Fibroblast of lung (primary cell): ENCODE results near the gene CHD5. TPM values are rescaled to one million over a fixed set of nuclear protein-coding genes. Genes with fewer than 3 reads are reported as not detected.

Experiments used
- DNase-seq, 2 donors: peaks; one replicate each; pipeline versions ENCODE4 v3.0.0 to v3.0.0-alpha.2; 2010; ENCODE audit warnings: low read depth in 2 of 2
- H2AFZ ChIP-seq: 2 replicates; pipeline ENCODE4 v1.5.1; 2012; ENCODE audit warnings: low read length, control low read depth, inconsistent platforms
- H3K27ac ChIP-seq: 2 replicates; pipeline ENCODE4 v1.5.1; 2011; ENCODE audit warnings: low read length, control low read depth; ENCODE audit not compliant: insufficient read depth
- H3K27me3 ChIP-seq: 2 replicates; pipeline ENCODE4 v1.5.1; 2011; ENCODE audit warnings: mild to moderate bottlenecking, low read length; ENCODE audit not compliant: control insufficient read depth, insufficient read depth
- H3K36me3 ChIP-seq: 2 replicates; pipeline ENCODE4 v1.5.1; 2011; ENCODE audit warnings: low read length; ENCODE audit not compliant: control insufficient read depth, insufficient read depth
- H3K4me1 ChIP-seq: 2 replicates; pipeline ENCODE4 v1.5.1; 2011; ENCODE audit warnings: low read length; ENCODE audit not compliant: control insufficient read depth, insufficient read depth; ENCODE audit errors: extremely low read depth
- H3K4me2 ChIP-seq: 2 replicates; pipeline ENCODE4 v1.5.1; 2011; ENCODE audit warnings: low read length, control low read depth; ENCODE audit not compliant: insufficient read depth; ENCODE audit errors: extremely low read depth
- H3K4me3 ChIP-seq, 4 experiments: fragments of 200-600 bp in 1 of 4; sonication (generic) in 1 of 4; replicated peaks in 1 of 4; 2 replicates each; pipeline ENCODE4 v1.5.1; 2011 to 2016; ENCODE audit warnings: low read length in 4 of 4, low read depth in 3 of 4, mild to moderate bottlenecking in 3 of 4, control low read depth in 2 of 4, inconsistent platforms in 1 of 4, mixed read lengths in 1 of 4; ENCODE audit not compliant: insufficient read depth in 1 of 4; ENCODE audit errors: control extremely low read depth in 1 of 4
- H3K79me2 ChIP-seq: 2 replicates; pipeline ENCODE4 v1.5.1; 2012; ENCODE audit warnings: mild to moderate bottlenecking, low read length, inconsistent platforms; ENCODE audit not compliant: control insufficient read depth, insufficient read depth
- H3K9ac ChIP-seq: 2 replicates; pipeline ENCODE4 v1.5.1; 2011; ENCODE audit warnings: mild to moderate bottlenecking, low read length, control low read depth; ENCODE audit not compliant: insufficient read depth
- H3K9me3 ChIP-seq: 2 replicates; pipeline ENCODE4 v1.5.1; 2012; ENCODE audit warnings: low read depth, low read length; ENCODE audit not compliant: control insufficient read depth, insufficient read depth
- H4K20me1 ChIP-seq: 2 replicates; pipeline ENCODE4 v1.5.1; 2011; ENCODE audit warnings: low read length; ENCODE audit not compliant: control insufficient read depth, insufficient read depth; ENCODE audit errors: extremely low read depth
- EZH2 ChIP-seq: IDR thresholded peaks from 2 replicates; pipeline ENCODE4 v1.5.1; 2012; ENCODE audit warnings: low read length, control low read depth, mild to moderate bottlenecking; ENCODE audit errors: missing control alignments
- polyA plus RNA-seq, 2 donors: library from polyadenylated mRNA; depleted of rRNA in 1 of 2; stranded (reverse) in 1 of 2; unstranded in 1 of 2; fragments of >200 nt; gene quantifications; 2 replicates each; pipeline ENCODE4 v1.2.1, GENCODE V29; 2011 to 2012; ENCODE audit warnings: missing spikeins in 1 of 2
- total RNA-seq: library from RNA; depleted of rRNA; stranded (reverse); fragments of >200 nt; gene quantifications from 2 replicates; pipeline ENCODE4 v1.2.1, GENCODE V29; 2014
- TF ChIP-seq, protein P1 (sequence below), 2 donors: IDR thresholded peaks in 1 of 2; conservative IDR thresholded peaks in 1 of 2; 1 replicate in 1 of 2; 2 replicates in 1 of 2; pipeline ENCODE4 v1.5.1; 2011 to 2012; ENCODE audit warnings: low read length in 2 of 2, control low read depth in 1 of 2, inconsistent platforms in 1 of 2, low read depth in 1 of 2, mild to moderate bottlenecking in 1 of 2

CHD5 gene
- total and polyA plus RNA-seq, 2 donors (not counting 1 experiment from before 2014, with no cell fraction given) = under 0.01 to 0.01 TPM

DNA sequence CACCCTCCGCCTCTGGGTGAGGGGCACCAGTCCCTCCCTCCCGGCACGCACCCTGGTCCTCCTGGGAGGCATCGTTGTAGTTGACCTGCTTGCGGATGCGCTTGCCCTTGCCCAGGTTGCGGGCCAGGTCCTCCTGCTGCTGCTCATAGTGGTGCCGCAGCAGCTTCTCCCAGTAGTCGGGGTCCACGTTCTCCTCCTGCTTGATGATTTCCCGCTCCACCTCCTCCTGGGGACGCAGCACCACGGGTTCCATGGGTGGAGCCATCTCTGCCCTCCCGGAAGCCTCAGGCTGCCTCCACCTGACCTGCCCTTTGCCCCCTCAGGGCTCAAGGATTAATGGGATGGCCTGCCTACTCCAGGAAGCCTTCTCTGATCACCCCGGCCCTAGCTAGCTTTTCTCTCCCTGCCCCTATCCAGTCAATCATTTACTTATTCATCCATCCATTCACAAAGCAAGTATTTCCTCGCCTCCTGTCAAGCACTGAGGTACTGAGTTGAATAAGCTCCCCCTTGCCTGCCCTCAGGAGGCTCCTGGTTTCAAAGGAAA lies 53.5 kb downstream of the CHD5 start:
- H3K79me2 ChIP-seq = no peaks in the 10 kb centered on the region
- H3K36me3 ChIP-seq = no peaks in the 10 kb centered on the region
- H3K4me2 ChIP-seq = no peak overlapping the region
- no peaks in the 10 kb centered on the region for H4K20me1 ChIP-seq
- no peak overlapping the region for H2AFZ ChIP-seq
- no peak for TF ChIP-seq EZH2
- TF ChIP-seq, protein P1, sequence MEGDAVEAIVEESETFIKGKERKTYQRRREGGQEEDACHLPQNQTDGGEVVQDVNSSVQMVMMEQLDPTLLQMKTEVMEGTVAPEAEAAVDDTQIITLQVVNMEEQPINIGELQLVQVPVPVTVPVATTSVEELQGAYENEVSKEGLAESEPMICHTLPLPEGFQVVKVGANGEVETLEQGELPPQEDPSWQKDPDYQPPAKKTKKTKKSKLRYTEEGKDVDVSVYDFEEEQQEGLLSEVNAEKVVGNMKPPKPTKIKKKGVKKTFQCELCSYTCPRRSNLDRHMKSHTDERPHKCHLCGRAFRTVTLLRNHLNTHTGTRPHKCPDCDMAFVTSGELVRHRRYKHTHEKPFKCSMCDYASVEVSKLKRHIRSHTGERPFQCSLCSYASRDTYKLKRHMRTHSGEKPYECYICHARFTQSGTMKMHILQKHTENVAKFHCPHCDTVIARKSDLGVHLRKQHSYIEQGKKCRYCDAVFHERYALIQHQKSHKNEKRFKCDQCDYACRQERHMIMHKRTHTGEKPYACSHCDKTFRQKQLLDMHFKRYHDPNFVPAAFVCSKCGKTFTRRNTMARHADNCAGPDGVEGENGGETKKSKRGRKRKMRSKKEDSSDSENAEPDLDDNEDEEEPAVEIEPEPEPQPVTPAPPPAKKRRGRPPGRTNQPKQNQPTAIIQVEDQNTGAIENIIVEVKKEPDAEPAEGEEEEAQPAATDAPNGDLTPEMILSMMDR (conservative IDR thresholded peaks at IDR 0.05 in 1 of 2, IDR thresholded peaks at IDR 0.05 in 1 of 2; ENCODE audit: low read depth in 1 of 2, low read length in 2 of 2) = no peak
- H3K4me1 ChIP-seq = no peaks in the 10 kb centered on the region
- no peak overlapping the region for H3K27ac ChIP-seq
- no peaks in the 10 kb centered on the region for H3K9me3 ChIP-seq
- H3K4me3 ChIP-seq = no peak overlapping the region
- no peak overlapping the region for H3K9ac ChIP-seq
- no peaks in the 10 kb centered on the region for H3K27me3 ChIP-seq
- DNase-seq = no peak

DNA sequence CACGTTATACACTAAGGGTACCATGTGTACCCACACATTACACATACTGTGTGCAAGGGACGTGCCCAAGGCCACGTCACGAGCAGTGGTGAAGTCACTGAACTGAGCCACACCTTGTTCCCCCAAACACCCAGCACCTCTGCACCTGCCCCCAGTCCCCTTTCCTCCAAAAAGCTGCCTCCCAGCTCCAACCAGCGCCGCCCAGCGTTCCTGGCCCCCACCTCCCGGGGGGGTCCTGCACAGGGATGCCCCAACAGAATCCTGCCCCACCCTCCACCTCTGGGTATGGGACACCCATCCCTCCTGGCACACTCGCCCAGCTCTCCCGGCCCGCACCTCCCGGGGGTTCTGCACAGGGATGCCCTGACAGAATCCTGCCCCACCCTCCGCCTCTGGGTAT lies 54.1 kb downstream of the CHD5 start:
- H3K9ac ChIP-seq = no peak overlapping the region
- H3K79me2 ChIP-seq = no peaks in the 10 kb centered on the region
- H3K27ac ChIP-seq = no peak overlapping the region
- no peak overlapping the region for H3K4me3 ChIP-seq
- no peaks in the 10 kb centered on the region for H4K20me1 ChIP-seq
- no peaks in the 10 kb centered on the region for H3K36me3 ChIP-seq
- H3K27me3 ChIP-seq = no peaks in the 10 kb centered on the region
- H3K4me1 ChIP-seq = no peaks in the 10 kb centered on the region
- TF ChIP-seq, protein P1 (conservative IDR thresholded peaks at IDR 0.05 in 1 of 2, IDR thresholded peaks at IDR 0.05 in 1 of 2; ENCODE audit: low read depth in 1 of 2, low read length in 2 of 2) = no peak
- no peak for TF ChIP-seq EZH2
- no peak for DNase-seq
- no peak overlapping the region for H3K4me2 ChIP-seq
- H3K9me3 ChIP-seq = no peaks in the 10 kb centered on the region
- H2AFZ ChIP-seq = no peak overlapping the region

DNA sequence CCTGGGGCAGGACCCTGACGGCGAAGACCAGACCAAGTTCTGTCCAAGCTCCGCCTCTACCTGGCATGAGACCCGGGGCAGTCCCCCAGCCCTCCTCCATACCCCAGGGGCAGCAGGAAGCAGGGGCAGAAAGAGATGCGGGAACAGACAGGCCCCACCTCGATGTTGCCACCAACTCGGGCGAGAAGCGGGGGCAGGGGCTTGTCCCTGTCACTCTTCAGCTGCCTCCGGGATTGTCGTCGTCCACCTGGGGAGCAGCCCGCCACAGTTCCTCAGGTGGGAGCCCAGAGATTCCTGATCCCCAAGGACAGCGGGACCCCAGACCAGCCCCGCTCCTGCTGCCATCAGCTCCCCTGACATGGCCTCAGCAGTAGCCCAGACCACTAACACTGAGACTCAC lies 54.8 kb downstream of the CHD5 start:
- H3K4me3 ChIP-seq = no peak overlapping the region
- H3K4me1 ChIP-seq = no peaks in the 10 kb centered on the region
- DNase-seq = no peak
- no peaks in the 10 kb centered on the region for H4K20me1 ChIP-seq
- no peaks in the 10 kb centered on the region for H3K9me3 ChIP-seq
- H3K4me2 ChIP-seq = no peak overlapping the region
- H3K9ac ChIP-seq = no peak overlapping the region
- H2AFZ ChIP-seq = no peak overlapping the region
- H3K36me3 ChIP-seq = no peaks in the 10 kb centered on the region
- no peaks in the 10 kb centered on the region for H3K79me2 ChIP-seq
- no peak overlapping the region for H3K27ac ChIP-seq
- TF ChIP-seq, protein P1 (conservative IDR thresholded peaks at IDR 0.05 in 1 of 2, IDR thresholded peaks at IDR 0.05 in 1 of 2; ENCODE audit: low read depth in 1 of 2, low read length in 2 of 2) = no peak
- TF ChIP-seq EZH2 = no peak
- no peaks in the 10 kb centered on the region for H3K27me3 ChIP-seq
